Activated naive CD8-positive, alpha-beta T cell treated with anti-CD3 and anti-CD28 coated beads, Interleukin-2, amount 50 U/mL, for 24 hours (primary cell): ENCODE data around the gene RBMX2.
"Not testable (repeated sequence)": the region's sequence is repeated elsewhere in the genome, so short reads cannot be mapped to it uniquely, and the experiment has no call there.

Experiments used
- ATAC-seq: fragments of 150-1000 bp; cut with Tn5 transposase; one replicate; pipeline ENCODE4 v1.10.0; 2021
- DNase-seq: peaks from one replicate; pipeline ENCODE4 v3.0.0; 2021
- H3K27ac Mint-ChIP-seq: one replicate; pipeline ENCODE4 v1.8.0; 2021; ENCODE audit warnings: mild to moderate bottlenecking, mixed read lengths
- H3K27me3 Mint-ChIP-seq: one replicate; pipeline ENCODE4 v1.8.0; 2021; ENCODE audit warnings: mixed read lengths
- H3K36me3 Mint-ChIP-seq: one replicate; pipeline ENCODE4 v1.8.0; 2021; ENCODE audit warnings: low read depth, mixed read lengths
- H3K4me1 Mint-ChIP-seq: one replicate; pipeline ENCODE4 v1.8.0; 2021; ENCODE audit warnings: mixed read lengths
- H3K4me3 Mint-ChIP-seq: one replicate; pipeline ENCODE4 v1.8.0; 2021; ENCODE audit warnings: mild to moderate bottlenecking, moderate library complexity, mixed read lengths
- H3K9me3 Mint-ChIP-seq: one replicate; pipeline ENCODE4 v1.8.0; 2021; ENCODE audit warnings: mixed read lengths

The RBMX2 gene

DNA sequence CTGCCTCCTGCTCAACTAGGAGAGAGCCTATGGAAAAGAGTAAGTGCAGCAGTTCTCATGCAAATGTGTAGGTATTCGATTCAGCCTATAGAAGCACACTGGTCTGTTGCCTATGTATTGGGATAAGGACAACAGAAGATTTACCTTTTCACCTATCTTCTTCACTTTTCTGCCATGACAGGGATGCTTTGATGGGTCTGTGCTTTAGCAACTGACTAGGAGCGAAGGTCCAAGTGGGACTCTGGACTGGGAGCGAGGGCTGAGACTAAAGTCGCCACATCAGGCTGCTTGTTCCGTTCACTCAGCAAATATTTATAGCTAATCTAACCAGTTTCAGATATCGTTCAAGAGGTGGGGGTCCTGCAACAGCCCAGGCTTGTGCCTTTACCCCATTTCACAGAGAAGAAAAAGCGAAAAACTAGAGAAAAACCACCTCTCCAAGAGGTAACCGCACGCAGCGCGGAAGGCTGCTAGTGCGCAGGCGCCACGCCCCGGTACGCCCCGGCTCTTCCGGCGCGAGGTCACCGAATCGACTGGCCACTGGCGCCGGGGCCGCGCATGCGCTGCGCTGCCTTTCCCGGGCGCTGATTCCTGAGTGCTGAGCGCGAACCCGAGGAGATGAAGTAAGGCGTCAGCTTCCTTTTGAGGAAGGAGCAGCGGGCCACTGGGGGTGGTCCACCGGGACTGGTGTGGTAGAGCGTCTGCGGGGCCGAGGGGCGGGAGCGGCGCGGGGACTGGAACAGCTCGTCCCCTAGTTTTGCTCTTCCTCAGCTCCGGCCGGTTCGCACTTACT lies at the start of gene RBMX2:
TSS of gene RBMX2 (plus strand) at position 573 of the 793 bp plus-strand sequence. CDS start at position 619, 46 bp downstream.
- H3K27ac Mint-ChIP-seq: peak within 1 kb of the TSS; percentile 92
- H3K36me3 Mint-ChIP-seq: peaks cover 3% of the 10 kb centered on the region
- peak; percentile 73 for DNase-seq
- peaks cover 3% of the 10 kb centered on the region for H3K27me3 Mint-ChIP-seq
- H3K9me3 Mint-ChIP-seq: no peaks in the 10 kb centered on the region
- peak; percentile 88 for ATAC-seq
- peaks cover 19% of the 10 kb centered on the region for H3K4me1 Mint-ChIP-seq
- peak within 1 kb of the TSS; percentile 93 for H3K4me3 Mint-ChIP-seq

- H3K27ac Mint-ChIP-seq, H3K9me3 Mint-ChIP-seq, ATAC-seq, H3K4me1 Mint-ChIP-seq, DNase-seq, H3K27me3 Mint-ChIP-seq, H3K4me3 Mint-ChIP-seq: not testable (repeated sequence)
- H3K36me3 Mint-ChIP-seq: peaks cover 12% of the 10 kb centered on the region
Observed at GRCh38 chrX:130352050-130352449, 49.7 kb upstream of the RBMX2 start.

DNA sequence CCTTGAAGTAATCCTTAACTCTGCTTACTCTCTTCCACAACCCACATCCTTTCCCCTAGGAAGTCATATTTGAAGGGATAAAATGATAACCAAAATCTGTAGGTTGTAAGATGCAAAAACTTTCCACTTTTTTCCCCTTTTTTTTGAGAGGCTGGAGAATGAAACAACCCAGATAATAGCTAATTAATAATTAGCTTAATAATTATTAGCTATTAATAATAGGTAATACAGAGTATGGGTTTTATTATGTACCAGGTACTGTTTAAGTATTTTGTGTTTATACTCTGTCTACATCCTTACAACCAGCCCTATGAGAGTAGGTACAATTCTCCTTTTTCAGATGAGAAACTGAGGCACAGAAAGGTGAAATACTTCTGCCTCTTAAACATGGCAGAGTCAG lies 25.7 kb upstream of the RBMX2 start:
- DNase-seq: no peak
- no peaks in the 10 kb centered on the region for H3K4me1 Mint-ChIP-seq
- no peak overlapping the region for H3K4me3 Mint-ChIP-seq
- H3K27ac Mint-ChIP-seq: no peak overlapping the region
- no peaks in the 10 kb centered on the region for H3K27me3 Mint-ChIP-seq
- peaks cover 4% of the 10 kb centered on the region for H3K36me3 Mint-ChIP-seq
- no peaks in the 10 kb centered on the region for H3K9me3 Mint-ChIP-seq
- no peak for ATAC-seq

- no peak for ATAC-seq
- Mint-ChIP-seq H3K27me3 (peaks cover 3% of the 10 kb centered on the region), H3K4me1 (no peaks in the 10 kb centered on the region), H3K4me3 (no peak overlapping the region), H3K36me3 (no peaks in the 10 kb centered on the region), H3K27ac (no peak overlapping the region), H3K9me3 (no peaks in the 10 kb centered on the region)
- no peak for DNase-seq
Observed at GRCh38 chrX:130378024-130378669, 23.6 kb upstream of the RBMX2 start.

DNA sequence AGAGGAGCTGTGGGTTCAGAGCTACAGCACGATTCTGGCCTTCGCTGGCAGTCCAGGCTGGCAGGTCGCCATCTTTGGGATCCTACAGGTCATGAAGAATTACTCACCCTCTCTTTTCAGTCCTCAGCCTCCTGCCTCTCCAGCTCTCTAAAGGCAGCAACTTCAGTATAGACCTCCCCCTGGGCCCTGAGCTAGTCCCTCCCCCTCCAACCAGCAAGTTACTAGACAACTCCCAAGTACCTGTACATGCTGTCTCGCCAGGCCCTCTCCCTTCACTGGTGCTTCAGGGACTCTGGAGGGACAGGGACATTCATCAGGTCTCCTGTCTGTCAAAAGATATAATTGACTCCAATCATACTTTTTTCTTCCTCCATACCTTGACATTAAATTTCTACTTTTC lies 16.3 kb upstream of the RBMX2 start, which contains the start of gene GPR119:
TSS of gene GPR119 (minus strand) at position 155 of the 400 bp plus-strand sequence. CDS start 227 bp downstream, outside the sequence.
- Mint-ChIP-seq H3K27ac (no peak within 1 kb of the TSS), H3K9me3 (no peaks in the 10 kb centered on the region)
- no peak for ATAC-seq

GRCh38 chrX:130386408-130386808 lies 15.4 kb upstream of the RBMX2 start:
- peaks cover 3% of the 10 kb centered on the region for H3K27me3 Mint-ChIP-seq
- DNase-seq (no peak), ATAC-seq (no peak)
- H3K27ac Mint-ChIP-seq: no peak overlapping the region
- no peaks in the 10 kb centered on the region for H3K4me1 Mint-ChIP-seq
- H3K36me3 Mint-ChIP-seq: no peaks in the 10 kb centered on the region
- H3K9me3 Mint-ChIP-seq: no peaks in the 10 kb centered on the region
- no peak overlapping the region for H3K4me3 Mint-ChIP-seq

More for the DNA sequence above, 16.3 kb upstream of the RBMX2 start, which contains the start of gene GPR119:
- H3K36me3 Mint-ChIP-seq: no peaks in the 10 kb centered on the region
- no peak within 1 kb of the TSS for H3K4me3 Mint-ChIP-seq
- DNase-seq: no peak
- H3K27me3 Mint-ChIP-seq: peaks cover 3% of the 10 kb centered on the region
- no peaks in the 10 kb centered on the region for H3K4me1 Mint-ChIP-seq

DNA sequence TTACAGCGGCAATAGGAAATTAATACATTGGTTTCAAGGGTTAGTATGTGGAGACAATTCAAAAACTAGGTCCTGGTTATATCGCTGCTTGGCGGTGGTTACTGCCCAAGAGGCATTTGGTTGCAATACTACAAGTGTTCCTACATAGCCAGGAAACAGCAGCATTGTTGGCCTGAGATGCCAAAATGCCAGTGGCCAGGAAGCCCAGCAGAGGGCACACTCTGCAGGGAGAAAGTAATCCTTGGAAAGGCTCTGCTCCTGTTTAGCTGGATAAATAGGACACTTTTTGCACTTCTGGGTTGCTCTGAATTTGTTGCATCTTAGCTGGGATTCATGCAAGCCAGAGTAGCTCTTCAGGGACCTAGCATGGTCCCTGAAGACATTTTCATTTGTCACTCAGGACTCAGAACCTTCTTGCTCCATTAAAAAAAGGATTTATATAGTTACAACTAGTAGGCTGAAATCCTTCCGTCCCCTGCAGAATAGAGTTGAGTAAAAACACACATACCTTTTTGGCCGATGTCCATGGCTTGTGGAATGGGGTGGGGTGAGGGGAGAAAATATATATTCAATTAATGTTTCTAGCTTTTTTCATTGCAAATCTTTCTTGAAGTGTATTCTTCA lies 8.2 kb upstream of the RBMX2 start:
- ATAC-seq (no peak), DNase-seq (no peak)
- Mint-ChIP-seq H3K27me3 (no peaks in the 10 kb centered on the region), H3K4me1 (no peaks in the 10 kb centered on the region), H3K9me3 (no peaks in the 10 kb centered on the region), H3K27ac (no peak overlapping the region), H3K4me3 (no peak overlapping the region), H3K36me3 (no peaks in the 10 kb centered on the region)

GRCh38 chrX:130395341-130395740 lies 6.4 kb upstream of the RBMX2 start:
- no peaks in the 10 kb centered on the region for H3K9me3 Mint-ChIP-seq
- ATAC-seq: no peak

DNA sequence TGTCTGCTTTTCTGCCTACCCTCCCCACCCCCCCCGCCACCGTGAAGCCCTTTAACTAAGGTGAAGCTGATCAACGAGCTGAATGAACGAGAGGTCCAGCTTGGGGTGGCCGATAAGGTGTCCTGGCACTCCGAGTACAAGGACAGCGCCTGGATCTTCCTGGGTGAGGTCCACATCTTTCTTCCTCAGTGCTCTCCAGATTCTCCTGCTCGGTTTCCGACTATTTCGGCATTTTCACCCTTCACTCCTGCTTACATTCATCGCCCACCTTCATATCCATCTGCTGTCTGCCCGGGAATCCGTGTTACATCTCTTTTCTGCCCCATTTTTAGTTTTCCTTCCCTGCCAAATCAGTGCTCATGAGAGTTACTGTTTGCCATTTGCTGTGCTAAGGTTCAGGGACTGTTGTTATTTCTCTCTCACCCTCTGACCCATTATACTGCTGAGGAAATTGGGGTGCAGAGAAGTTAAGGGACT lies 459 bp downstream of the RBMX2 start:
- no peaks in the 10 kb centered on the region for H3K9me3 Mint-ChIP-seq
- peak overlapping the region; percentile 81 for H3K27ac Mint-ChIP-seq
- H3K4me1 Mint-ChIP-seq: peaks cover 19% of the 10 kb centered on the region
- peaks cover 3% of the 10 kb centered on the region for H3K36me3 Mint-ChIP-seq
- H3K4me3 Mint-ChIP-seq: peak overlapping the region; percentile 93
- H3K27me3 Mint-ChIP-seq: peaks cover 3% of the 10 kb centered on the region
- ATAC-seq (no peak), DNase-seq (no peak)

More at GRCh38 chrX:130395341-130395740, 6.4 kb upstream of the RBMX2 start:
- Mint-ChIP-seq H3K27ac (no peak overlapping the region), H3K4me1 (no peaks in the 10 kb centered on the region), H3K4me3 (no peak overlapping the region), H3K27me3 (peaks cover 3% of the 10 kb centered on the region), H3K36me3 (no peaks in the 10 kb centered on the region)
- no peak for DNase-seq

- no peak for ATAC-seq
- peaks cover 3% of the 10 kb centered on the region for H3K4me1 Mint-ChIP-seq
- no peaks in the 10 kb centered on the region for H3K27me3 Mint-ChIP-seq
- no peak overlapping the region for H3K27ac Mint-ChIP-seq
- peaks cover 25% of the 10 kb centered on the region for H3K36me3 Mint-ChIP-seq
- no peak for DNase-seq
- H3K4me3 Mint-ChIP-seq: no peak overlapping the region
- H3K9me3 Mint-ChIP-seq: no peaks in the 10 kb centered on the region
Observed at GRCh38 chrX:130413415-130413814, 11.6 kb downstream of the RBMX2 start.

DNA sequence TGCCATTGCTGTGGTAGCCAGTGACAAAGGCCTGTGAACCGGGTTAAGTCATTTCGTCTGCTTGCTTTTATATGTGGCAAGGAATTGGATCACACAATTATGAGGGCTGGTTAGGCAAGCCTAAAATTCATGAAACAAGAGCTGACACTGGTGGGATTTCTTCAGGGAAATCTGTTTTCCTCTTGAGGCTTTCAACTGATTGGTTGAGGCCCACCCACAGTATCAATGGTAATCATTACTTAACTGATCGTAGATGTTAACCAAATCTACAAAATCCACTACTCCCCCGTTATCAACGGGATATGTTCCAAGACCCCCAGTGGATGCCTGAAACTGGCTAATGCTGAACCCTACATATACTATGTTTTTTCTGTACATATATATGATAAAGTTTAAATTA lies 13.0 kb downstream of the RBMX2 start:
- Mint-ChIP-seq H3K27ac (no peak overlapping the region), H3K27me3 (no peaks in the 10 kb centered on the region), H3K4me1 (peaks cover 3% of the 10 kb centered on the region), H3K9me3 (no peaks in the 10 kb centered on the region), H3K36me3 (peaks cover 20% of the 10 kb centered on the region), H3K4me3 (no peak overlapping the region)
- no peak for ATAC-seq
- no peak for DNase-seq

- no peaks in the 10 kb centered on the region for H3K27me3 Mint-ChIP-seq
- peaks cover 3% of the 10 kb centered on the region for H3K4me1 Mint-ChIP-seq
- H3K9me3 Mint-ChIP-seq: no peaks in the 10 kb centered on the region
- H3K36me3 Mint-ChIP-seq: peaks cover 17% of the 10 kb centered on the region
- ATAC-seq (peak; percentile 71), DNase-seq (no peak)
- H3K4me3 Mint-ChIP-seq: no peak overlapping the region
- no peak overlapping the region for H3K27ac Mint-ChIP-seq
Observed at GRCh38 chrX:130415201-130415600, 13.4 kb downstream of the RBMX2 start.

GRCh38 chrX:130416785-130417184 lies 15.0 kb downstream of the RBMX2 start:
- DNase-seq (no peak), ATAC-seq (no peak)
- peaks cover 3% of the 10 kb centered on the region for H3K4me1 Mint-ChIP-seq
- H3K9me3 Mint-ChIP-seq: no peaks in the 10 kb centered on the region
- H3K36me3 Mint-ChIP-seq: peaks cover 9% of the 10 kb centered on the region
- no peaks in the 10 kb centered on the region for H3K27me3 Mint-ChIP-seq
- H3K4me3 Mint-ChIP-seq: no peak overlapping the region
- no peak overlapping the region for H3K27ac Mint-ChIP-seq

- H3K36me3 Mint-ChIP-seq: peaks cover 7% of the 10 kb centered on the region
Observed at GRCh38 chrX:130418066-130418465, 16.3 kb downstream of the RBMX2 start.

More at GRCh38 chrX:130418066-130418465, 16.3 kb downstream of the RBMX2 start:
- Mint-ChIP-seq H3K4me3 (no peak overlapping the region), H3K4me1 (peaks cover 3% of the 10 kb centered on the region), H3K27me3 (no peaks in the 10 kb centered on the region), H3K27ac (no peak overlapping the region), H3K9me3 (no peaks in the 10 kb centered on the region)
- DNase-seq: no peak
- no peak for ATAC-seq
